Peyer's patch (tissue), 4 donors: ENCODE results near the gene FHOD3.

Source experiments
- POLR2A ChIP-seq, 2 donors: fragments of 450-650 bp; IDR thresholded peaks; one replicate each; pipeline ENCODE4 v1.5.1; 2017; ENCODE audit warnings: antibody characterized with exemption in 2 of 2, mild to moderate bottlenecking in 2 of 2, moderate library complexity in 2 of 2
- TF ChIP-seq, protein P1 (sequence below), 6 experiments: fragments of 450-650 bp in 4 of 6; fragments of 200-600 bp in 2 of 6; sonication (generic) in 1 of 6; IDR thresholded peaks; one replicate each; pipeline ENCODE4 v1.5.1; 2017 to 2019; ENCODE audit warnings: antibody characterized with exemption in 6 of 6, mild to moderate bottlenecking in 3 of 6, moderate library complexity in 1 of 6

DNA sequence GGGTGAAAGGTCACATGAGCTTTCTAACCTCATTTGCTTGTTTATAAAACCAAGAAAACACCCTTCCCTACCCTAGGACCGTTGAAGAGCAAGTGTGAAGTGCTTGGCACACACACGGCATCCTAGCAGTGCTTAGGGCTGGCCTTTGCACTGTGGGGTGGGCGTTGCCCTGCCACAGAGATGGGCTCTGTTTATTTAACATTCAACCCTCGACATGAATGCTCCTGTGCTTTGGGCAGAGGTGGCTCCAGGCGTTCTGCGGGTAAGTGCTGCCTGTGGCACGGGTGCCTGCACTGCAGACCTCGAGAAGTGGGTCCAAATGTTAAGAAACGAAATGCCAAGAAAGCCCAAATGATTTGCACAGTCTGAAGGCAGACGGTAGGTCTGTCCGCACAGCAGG, 170.1 kb downstream of the FHOD3 start:
- TF ChIP-seq, protein P1, sequence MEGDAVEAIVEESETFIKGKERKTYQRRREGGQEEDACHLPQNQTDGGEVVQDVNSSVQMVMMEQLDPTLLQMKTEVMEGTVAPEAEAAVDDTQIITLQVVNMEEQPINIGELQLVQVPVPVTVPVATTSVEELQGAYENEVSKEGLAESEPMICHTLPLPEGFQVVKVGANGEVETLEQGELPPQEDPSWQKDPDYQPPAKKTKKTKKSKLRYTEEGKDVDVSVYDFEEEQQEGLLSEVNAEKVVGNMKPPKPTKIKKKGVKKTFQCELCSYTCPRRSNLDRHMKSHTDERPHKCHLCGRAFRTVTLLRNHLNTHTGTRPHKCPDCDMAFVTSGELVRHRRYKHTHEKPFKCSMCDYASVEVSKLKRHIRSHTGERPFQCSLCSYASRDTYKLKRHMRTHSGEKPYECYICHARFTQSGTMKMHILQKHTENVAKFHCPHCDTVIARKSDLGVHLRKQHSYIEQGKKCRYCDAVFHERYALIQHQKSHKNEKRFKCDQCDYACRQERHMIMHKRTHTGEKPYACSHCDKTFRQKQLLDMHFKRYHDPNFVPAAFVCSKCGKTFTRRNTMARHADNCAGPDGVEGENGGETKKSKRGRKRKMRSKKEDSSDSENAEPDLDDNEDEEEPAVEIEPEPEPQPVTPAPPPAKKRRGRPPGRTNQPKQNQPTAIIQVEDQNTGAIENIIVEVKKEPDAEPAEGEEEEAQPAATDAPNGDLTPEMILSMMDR (IDR thresholded peaks at IDR 0.05): no peak
- TF ChIP-seq POLR2A (IDR thresholded peaks at IDR 0.05): no peak
